IMR-90 (cell line): ENCODE results near the gene CNTFR.

ENCODE experiments used
- CHD1 ChIP-seq: IDR thresholded peaks from 2 replicates; pipeline ENCODE4 v1.6.1; 2012; ENCODE audit warnings: low read depth, low read length, improper control_type of control experiment
- FOS ChIP-seq: fragments of 150-350 bp; IDR thresholded peaks from 2 replicates; pipeline ENCODE4 v1.6.1; 2016; ENCODE audit warnings: low read depth, low read length
- MAZ ChIP-seq: IDR thresholded peaks from 2 replicates; pipeline ENCODE4 v1.6.1; 2012; ENCODE audit warnings: low read depth, mild to moderate bottlenecking, low read length, improper control_type of control experiment, moderate library complexity, borderline replicate concordance
- POLR2A ChIP-seq: IDR thresholded peaks from 2 replicates; pipeline ENCODE4 v1.6.1; 2012; ENCODE audit warnings: mild to moderate bottlenecking, low read depth, low read length
- RFX5 ChIP-seq: IDR thresholded peaks from 2 replicates; pipeline ENCODE4 v1.8.0; 2012; ENCODE audit warnings: low read depth, mild to moderate bottlenecking, low read length, moderate library complexity
- TF ChIP-seq, protein P1 (sequence below): conservative IDR thresholded peaks from 2 replicates; pipeline ENCODE4 v1.5.1; 2012; ENCODE audit warnings: mild to moderate bottlenecking, low read depth, low read length, improper control_type of control experiment

GRCh38 chr9:34571481-34571810, 18.1 kb downstream of the CNTFR start:
- TF ChIP-seq, protein P1, sequence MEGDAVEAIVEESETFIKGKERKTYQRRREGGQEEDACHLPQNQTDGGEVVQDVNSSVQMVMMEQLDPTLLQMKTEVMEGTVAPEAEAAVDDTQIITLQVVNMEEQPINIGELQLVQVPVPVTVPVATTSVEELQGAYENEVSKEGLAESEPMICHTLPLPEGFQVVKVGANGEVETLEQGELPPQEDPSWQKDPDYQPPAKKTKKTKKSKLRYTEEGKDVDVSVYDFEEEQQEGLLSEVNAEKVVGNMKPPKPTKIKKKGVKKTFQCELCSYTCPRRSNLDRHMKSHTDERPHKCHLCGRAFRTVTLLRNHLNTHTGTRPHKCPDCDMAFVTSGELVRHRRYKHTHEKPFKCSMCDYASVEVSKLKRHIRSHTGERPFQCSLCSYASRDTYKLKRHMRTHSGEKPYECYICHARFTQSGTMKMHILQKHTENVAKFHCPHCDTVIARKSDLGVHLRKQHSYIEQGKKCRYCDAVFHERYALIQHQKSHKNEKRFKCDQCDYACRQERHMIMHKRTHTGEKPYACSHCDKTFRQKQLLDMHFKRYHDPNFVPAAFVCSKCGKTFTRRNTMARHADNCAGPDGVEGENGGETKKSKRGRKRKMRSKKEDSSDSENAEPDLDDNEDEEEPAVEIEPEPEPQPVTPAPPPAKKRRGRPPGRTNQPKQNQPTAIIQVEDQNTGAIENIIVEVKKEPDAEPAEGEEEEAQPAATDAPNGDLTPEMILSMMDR = no peak
- no peak for TF ChIP-seq RFX5
- no peak for TF ChIP-seq MAZ
- no peak for TF ChIP-seq POLR2A
- no peak for TF ChIP-seq CHD1
- no peak for TF ChIP-seq FOS
